Stimulated activated CD8-positive, alpha-beta memory T cell treated with anti-CD3 and anti-CD28 coated beads, Interleukin-4, amount 100 ng/mL, for 24 hours (primary cell): ENCODE results near the gene CHST9.
"Not testable (repeated sequence)": the region's sequence is repeated elsewhere in the genome, so short reads cannot be mapped to it uniquely, and the experiment has no call there.

ENCODE experiments used
- DNase-seq: peaks from one replicate; pipeline ENCODE4 v3.0.0-alpha.2; 2020; ENCODE audit warnings: low read depth

The CHST9 gene

DNA sequence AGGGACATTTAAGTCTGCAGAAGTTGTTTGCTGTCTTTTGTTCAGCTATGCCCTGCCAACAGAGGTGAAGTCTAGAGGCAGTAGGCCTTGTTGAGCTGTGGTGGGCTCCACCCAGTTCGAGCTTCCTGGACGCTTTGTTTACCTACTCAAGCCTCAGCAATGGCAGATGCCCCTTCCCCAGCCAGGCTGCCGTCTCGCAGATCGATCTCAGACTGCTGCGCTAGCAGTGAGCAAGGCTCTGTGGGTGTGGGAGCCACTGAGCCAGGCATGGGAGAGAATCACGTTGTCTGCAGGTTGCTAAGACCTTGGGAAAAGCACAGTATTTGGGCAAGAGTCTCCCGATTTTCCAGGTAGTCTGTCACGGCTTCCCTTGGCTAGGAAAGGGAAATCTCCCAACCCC is 91.8 kb downstream of the CHST9 start:
- not testable (repeated sequence) for DNase-seq

DNA sequence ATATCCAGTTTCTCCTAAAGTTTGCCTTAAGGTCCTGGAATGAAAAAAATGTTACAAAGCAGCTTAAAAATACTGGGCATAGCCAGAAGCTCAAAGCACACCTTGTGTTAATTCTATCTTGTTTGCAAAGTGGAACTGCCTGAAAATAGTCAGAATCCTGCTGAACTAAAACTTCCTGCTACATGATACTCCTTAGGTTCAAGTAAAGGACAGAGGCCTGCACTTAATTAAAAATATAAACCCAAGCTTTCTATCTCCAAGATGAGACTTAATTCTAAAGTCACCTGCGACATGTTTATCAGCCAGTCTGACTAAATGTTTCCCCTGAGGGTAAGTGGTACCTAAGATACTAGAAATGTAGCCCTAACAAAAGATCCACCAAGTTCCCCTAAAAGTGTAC is 103.4 kb downstream of the CHST9 start:
- no peak for DNase-seq

DNA sequence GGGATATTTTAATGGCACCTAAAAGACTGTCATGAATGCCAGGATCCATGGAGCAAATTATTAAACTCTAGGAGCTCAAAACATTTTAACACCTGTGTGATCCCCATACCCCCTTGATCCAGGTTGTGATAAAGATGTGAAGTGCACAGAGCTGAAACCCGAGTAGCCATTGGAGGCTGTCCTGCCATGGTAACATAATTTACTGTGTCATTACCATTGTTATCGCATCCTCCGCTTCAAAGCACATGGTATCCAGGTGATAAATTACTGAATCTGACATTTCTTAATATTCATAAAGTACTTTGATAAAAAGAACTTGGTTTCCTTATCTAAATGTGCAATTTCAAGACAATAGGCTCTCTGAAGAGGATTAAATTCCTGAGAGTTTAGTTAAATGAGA is 109.3 kb downstream of the CHST9 start:
- DNase-seq = no peak

DNA sequence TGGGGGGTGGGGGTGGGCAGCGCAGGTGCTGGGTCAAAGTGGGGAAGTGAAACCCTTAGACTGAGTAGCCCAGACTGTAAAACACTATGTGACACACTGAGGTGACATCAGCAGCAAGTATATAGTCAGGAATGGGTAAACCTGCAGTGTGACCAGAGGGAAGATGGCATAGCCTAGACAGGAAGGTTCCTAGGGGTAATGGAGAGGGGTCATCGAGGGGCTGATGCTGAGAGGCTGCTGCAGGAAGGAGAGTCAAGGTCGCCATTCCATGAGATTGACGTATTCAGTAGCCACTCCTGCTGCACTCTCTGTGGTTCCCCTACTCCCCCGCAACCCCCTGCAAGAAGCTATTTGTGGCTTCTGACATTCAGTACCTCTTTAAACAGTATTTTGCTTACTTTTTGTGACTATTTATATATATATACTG is 111.7 kb downstream of the CHST9 start:
- no peak for DNase-seq

DNA sequence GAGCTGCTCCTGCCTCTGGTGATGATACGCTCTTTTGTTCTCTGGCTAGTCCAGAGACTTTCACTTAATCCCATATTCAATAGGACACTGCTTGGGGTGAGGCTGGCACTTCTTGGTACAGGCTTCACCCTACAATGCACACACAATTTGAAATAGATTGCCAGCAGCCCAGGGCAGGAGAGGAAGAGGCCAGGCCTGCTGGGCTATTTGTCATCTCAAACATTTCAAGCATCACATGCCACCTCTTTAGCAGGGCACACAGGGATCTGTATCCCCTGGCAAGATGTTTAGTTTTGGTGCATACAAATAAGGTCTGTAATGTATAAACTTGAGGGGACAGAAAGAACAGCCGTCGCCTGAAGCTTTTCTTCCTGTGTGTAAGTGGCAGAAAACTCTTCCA is 120.4 kb downstream of the CHST9 start:
- no peak for DNase-seq

DNA sequence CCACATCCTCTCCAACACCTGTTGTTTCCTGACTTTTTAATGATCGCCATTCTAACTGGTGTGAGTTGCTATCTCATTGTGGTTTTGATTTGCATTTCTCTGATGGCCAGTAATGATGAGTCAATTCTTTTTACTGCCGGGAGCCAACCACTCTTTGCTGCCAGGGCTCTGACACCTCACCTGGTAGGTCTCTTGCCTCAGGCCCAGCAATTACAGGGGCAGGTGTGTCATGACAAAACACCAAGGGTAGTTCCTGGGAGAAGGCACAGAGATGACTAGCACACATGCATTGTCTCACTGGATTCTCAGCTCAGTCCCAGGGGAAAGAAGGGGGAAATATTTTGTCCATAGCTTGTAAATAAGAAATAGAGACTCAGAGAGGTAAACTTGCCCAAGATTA is 122.3 kb downstream of the CHST9 start:
- no peak for DNase-seq

DNA sequence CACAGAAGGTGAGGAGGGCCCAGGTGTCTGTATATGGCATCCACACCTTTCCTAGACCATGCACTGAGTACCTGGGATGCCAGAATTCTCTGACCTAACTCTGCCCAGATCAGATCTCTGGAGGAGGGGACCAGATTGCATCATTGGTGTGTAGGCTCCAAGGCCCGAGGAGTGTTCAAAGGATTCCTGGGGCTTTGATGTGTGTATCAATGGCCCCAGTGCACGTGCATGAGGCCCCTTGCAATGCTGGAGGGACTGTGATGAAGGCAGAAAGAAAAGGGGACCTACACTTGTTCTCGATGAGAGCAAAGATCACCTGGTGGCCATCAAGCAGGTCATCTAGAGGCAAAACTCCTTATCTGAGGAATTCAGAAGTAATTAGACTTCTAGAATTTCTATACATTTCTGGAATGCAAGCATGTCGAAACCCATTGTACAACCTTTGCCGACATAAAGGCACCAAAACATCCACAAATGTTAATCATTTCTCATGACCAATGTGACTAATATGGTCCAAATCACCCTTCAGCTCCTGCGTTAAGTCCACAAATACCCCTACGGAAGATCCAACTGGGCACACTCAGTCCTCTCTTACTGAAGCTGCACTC is 123.5 kb downstream of the CHST9 start:
- no peak for DNase-seq

DNA sequence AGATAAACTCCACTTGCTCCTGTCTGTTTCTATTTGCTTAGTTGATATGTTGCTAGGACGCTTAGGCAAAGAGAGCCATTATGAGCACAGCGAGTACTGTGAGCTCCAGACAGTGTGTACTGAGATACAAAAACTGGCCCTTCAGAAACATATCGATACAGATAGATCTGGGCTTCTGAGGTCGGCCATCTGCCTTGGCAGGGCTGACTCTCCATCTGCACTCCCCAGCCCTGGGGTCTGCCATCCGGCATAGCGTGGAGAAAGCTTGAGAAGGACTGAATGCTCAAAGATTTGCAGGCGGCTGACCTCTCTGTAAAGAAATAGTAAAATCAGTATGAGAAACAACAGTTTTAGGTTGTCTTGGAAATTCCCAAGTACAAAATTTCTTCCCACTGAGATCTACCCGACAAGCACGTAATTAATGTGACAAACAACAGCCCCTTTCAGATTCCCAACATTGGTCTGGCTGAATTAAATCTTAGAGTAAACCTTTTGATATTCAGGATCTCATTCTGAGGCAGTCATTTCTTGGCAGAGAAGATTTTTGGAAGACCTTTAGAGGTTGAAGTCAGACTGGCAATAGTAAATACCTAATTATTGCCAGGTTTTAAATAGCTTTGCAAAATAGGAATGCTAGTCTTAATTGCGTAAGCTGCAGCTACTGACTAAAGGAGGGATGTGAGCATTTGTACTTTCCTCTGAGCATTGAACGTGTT is 127.4 kb downstream of the CHST9 start:
- DNase-seq = no peak

DNA sequence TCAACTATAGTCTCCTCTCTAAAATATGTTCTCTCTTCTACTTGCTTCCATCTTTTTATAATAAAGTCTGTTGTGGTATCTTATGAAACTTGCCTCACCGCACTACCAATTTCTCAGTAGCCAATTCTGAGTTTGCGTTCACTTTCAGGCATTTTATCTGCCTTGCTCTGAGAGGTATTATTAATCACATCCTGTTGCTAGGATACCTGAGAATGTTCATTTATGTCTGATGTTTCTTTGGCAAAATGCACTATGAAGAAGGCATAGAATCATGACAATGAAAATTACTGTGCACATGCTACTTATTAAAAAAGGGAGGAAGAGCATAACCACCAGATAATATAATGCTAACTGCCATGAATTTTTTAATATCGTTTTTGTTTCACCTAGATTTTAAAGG is 130.2 kb downstream of the CHST9 start:
- DNase-seq = no peak

DNA sequence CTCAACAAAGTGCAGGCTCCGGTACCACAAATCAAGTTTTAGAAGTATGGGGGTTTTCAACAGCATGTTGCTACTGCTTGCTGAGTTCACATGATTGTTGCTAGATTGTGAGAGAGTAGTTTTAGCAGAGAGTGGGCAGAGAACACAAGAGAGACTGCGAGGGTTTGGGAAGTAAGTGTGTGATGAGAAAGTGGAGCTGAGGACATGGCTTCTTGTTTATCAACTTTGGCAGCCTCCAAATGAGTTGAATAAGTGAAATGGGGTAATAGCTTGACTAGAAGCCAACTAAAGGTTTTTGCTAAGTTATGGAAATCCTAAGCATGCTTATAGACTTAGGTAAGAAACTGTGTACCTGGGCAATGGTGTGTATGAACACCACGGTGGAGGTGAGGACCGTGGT is 135.1 kb downstream of the CHST9 start:
- no peak for DNase-seq

DNA sequence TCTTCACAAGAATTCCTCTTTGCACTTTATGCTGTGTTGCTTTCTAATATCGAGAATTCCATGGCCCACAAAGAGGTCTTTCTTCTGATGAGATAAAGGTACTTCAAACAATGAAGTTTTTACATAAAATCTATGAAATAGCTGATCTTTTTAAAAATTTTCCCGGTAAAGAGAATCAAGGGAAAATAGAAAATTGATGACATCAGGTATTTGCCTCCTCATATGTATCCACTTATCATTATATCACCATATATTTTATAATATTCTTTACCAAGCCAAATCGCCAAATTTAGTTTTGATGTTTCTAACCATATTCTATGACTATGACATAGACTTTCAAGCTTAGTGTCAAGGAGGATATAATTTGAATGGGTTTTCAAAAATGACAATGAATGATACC is 139.8 kb downstream of the CHST9 start:
- DNase-seq = no peak

DNA sequence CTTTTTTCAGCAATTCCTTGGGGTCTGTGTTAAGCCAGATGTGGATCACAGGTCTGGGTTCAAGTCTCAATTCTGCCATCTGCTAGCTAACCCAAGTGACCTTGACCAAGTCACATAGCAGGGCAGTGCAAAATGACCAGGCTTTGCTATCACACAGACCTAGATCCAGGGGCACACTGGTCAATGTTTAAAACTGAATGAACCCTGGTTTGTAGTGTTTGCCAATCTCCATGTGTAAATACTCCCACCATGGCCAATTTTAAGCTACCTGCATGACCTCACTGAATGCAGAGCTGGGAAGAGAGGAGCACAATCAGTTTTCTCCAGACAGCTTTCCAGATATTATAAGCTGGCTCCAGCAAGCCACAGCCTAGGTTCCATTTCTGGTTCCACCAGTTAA is 142.9 kb downstream of the CHST9 start:
- DNase-seq = no peak

DNA sequence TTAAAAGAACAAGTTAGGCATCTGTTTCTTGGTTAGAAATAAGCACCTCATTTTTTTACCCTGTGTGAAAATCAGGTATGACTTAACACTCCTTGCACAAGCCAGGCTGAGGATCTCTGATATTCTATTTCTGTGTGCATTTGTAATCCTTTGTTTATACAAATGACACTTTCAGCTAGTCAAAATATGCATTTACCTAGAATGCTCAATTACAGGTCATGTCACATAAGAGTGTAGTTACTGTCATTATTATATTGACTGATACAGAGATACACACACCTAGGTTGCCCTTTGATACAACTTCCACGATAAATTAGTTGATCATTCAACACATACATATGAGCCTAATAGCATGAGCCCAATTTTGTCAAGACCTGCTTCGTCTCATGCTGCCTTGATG is 144.3 kb downstream of the CHST9 start:
- no peak for DNase-seq

DNA sequence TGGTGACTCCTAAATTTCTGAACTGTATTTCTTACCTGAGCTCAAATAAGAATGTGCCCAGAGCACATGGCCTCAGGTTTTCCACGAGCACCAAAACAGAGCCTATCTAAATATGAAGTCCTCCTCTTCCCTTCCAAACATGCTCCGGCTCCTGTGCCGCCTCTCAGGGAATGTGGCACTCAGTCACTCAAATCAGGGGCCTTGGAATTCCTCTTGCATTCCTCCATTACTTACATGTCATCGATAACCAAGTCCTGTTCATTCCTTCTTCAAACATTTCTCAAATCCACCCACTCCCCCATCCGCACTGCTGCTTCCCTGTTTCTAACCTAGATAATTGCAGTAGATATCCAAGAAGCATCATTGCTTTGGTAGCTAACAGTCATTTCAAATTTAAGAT is 151.4 kb downstream of the CHST9 start:
- DNase-seq = no peak

DNA sequence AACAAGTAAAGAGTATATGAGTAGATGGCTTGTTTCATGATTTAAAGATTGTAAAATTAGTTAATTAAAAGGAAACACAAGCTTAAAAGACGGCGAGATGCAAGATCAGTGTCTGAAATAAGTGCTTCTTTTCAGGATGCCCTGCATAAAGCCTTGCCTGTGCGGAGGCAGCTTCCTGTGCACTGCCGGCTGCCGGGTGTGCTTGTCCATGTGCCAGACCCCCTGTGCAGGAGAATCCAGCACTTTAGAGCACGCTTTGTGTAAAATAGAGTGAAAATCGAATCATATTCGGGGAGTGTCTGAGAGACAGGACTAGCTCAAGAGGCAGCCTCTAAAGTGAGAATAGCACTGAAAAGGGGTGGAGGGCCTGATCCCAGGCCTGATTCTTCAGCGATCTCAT is 154.7 kb downstream of the CHST9 start:
- DNase-seq = no peak

DNA sequence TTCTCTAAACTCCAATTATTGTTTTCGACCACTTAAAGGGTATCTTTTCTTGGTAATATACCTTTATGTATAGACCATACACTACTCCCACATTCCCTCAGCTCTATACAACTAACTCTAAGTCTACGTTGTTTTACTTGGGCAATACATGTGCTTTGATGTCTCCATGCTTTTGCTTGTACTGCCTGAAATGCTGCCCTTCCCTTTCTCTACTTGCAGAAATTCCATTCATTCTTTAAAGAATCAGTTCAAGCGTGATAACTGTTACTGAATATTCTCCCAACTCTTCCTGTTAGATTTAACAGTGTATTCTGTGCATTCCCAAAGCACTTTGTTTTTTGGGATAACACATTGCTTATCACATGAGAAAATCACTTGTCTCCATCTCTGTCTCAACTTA is 162.6 kb downstream of the CHST9 start:
- no peak for DNase-seq

DNA sequence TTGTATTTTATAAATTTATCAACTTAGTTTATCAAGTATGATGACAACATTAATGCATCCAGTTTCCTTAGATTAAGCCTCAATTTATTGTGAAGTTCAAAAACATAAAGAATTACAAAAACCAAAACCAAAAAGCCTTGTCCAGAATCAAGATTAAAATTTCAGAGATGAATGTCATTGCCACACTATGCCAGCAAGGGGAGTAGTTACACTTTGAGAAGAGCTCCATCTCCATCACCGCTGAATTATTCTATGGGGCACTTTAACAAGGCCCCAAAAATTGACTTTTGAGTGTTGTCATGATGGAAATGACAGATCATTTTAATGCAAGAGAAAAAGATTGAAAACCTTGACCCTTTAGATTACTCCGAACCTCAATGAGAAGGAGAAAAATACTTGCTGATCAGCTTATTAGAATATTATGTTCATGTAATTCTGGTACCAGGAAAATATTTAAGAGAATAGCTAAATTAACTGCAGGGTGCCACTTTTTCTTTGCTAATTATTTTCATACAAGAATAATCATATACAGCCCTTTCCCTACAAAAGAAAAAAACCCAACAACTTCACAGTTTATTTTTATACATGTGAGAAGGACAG is 167.1 kb downstream of the CHST9 start:
- DNase-seq = no peak

DNA sequence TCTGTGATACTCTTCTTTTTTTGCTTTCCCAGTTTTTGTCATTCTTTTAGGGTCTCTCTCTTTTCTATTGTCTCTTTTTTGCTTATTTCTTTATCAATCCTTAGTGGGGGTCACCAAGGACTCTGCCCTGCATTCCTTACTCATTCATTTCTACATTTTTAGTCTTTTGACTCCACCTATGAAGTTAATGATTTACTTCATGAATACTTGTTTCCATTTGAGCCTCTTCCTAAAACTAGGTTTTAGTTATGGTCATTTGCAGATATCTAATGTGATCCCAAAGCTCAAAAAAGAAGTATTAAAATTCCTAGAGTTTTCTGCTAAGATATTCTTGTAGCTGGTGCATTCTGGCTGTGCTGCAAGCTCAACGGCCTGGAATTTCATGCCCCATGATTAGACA is 170.3 kb downstream of the CHST9 start:
- DNase-seq = no peak

DNA sequence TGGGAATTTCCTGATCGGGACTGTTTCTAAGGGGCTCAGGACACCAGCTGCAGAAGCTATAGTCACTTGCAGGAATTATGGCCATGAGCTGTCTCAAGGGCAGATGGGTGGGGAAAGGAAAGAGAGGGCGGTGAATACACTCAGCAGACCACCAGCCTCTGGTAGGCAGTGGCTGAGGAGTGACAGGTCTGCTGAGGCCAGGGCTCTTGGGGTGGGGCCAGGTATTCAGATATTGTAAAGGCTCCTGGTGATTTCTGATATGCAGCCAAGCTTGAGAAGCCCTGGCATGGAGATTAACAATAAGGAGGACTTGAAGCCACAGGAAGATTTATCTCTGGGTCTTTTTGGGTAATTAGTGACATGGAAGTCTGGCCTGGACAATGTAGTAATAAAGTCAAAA is 174.3 kb downstream of the CHST9 start:
- DNase-seq = no peak

DNA sequence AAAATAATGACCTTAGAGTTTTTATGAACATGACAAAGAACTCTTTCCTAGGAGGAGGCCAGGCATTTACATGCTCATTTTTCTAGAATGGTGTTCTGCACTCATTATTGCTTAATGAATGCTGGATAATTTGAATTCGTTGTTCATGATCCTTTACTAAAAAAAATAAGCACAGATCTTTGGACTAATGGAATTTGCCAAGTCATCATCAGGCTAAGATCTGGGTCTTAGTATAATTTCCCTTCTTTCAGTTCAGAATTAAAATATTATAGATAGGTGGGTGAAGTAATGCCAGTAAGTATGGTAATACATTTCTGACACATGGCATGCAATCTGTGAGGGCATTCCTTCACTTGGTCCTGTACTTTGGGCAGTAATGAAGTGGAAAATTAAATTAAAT is 175.8 kb downstream of the CHST9 start:
- DNase-seq = no peak

DNA sequence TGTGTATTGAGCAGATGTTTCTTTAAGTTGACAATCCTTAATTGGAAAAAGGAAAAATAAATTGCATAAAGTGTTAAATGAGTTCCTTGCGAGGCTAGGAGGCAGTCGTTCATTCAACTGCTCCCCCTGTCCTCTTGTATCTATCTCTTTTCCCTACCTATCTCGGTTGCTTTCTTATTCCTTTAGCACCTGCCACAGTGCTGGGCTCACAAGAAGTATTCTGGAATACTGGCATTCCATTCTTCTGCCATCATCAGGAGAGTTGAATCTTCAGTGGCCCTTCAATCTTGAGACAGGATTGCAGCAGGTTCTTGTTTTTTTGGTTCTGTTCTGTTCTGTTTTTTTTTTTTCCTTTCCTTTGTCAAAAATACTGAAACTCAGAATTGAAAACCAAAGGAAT is 176.5 kb downstream of the CHST9 start:
- no peak for DNase-seq

DNA sequence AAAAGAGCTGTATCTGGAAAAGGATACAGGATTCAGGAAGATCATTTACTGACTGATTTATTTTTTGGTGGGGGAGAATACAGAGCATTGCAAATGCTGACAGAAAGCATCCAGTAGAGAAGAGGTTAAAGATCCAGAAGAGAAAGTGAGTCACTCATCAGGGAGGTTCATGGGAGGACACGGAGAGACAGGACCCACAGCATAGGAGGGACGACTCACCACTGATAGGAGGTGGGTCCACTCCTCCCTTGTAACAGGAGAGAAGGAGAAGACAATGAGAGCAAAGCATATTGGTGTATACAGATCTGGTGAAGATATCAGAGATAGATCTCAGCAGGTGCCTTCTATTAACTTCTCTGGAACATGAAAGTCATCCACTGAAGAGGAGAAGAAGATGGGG is 177.2 kb downstream of the CHST9 start:
- no peak for DNase-seq

DNA sequence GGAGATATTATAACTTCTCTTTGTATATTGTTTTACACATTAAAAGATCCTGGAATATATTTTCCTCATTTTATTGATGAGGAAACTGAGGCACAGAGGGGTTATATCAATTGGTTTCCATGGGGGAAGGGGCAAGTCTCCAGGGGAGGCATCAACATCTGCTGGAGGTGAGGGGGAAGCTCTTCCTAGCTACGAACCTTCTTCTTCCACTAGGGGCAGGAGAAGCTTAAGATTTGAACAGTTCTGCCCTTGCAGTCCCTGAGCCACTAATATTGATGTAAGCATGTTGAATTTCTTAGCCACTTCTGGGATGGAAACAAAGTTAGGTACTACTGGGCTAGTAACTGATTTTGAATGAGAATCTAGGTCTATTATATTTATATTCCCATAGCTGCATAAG is 179.5 kb downstream of the CHST9 start:
- DNase-seq = no peak
